ENCODE measurements around the gene PTTG2. TPM values are rescaled to one million over a fixed set of nuclear protein-coding genes. Genes with fewer than 3 reads are reported as not detected.
A peak's percentile ranks its signal among the peaks of the same experiment; 100 is the strongest.

Gene PTTG2
- total RNA-seq, 3 donors from 2014 or later (not counting 1 experiment from before 2014, with no cell fraction given) = 0.82 to 1.5 (median 1.2) TPM

DNA sequence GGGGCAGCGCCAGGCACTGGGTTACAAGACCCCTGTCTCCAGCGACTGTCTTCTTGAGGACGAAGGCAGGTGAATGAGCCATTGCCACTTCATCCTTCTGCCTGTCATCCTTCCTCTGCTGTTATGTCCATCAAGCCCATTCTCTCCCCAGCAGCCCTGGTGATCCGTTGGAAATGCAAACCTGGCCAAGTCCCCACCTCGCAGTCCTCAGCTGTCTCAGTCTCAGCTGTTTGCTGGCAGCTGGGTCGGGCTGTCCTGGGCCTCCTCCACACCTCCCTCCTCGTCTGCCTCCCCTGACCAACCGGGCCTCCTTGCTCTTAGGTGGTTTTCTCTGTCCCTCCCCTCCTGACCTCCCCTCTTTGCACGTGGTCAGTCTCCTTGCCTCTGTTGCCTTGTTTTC lies 38.0 kb downstream of the PTTG2 start:
- TF ChIP-seq, protein P1, sequence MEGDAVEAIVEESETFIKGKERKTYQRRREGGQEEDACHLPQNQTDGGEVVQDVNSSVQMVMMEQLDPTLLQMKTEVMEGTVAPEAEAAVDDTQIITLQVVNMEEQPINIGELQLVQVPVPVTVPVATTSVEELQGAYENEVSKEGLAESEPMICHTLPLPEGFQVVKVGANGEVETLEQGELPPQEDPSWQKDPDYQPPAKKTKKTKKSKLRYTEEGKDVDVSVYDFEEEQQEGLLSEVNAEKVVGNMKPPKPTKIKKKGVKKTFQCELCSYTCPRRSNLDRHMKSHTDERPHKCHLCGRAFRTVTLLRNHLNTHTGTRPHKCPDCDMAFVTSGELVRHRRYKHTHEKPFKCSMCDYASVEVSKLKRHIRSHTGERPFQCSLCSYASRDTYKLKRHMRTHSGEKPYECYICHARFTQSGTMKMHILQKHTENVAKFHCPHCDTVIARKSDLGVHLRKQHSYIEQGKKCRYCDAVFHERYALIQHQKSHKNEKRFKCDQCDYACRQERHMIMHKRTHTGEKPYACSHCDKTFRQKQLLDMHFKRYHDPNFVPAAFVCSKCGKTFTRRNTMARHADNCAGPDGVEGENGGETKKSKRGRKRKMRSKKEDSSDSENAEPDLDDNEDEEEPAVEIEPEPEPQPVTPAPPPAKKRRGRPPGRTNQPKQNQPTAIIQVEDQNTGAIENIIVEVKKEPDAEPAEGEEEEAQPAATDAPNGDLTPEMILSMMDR (IDR thresholded peaks at IDR 0.05) = no peak
- peaks cover 42 to 49% of the 10 kb centered on the region in 2 donors for H3K4me1 Mint-ChIP-seq
- H3K27ac ChIP-seq (ENCODE audit: low read length) = no peak overlapping the region
- no peaks in the 10 kb centered on the region for H3K9me3 Mint-ChIP-seq
- no peaks in the 10 kb centered on the region for H3K9me3 ChIP-seq (ENCODE audit: control insufficient read depth, insufficient read depth, low read length)
- intact Hi-C loops (cut with micrococcal nuclease) = no loop called here
- no peaks in the 10 kb centered on the region for H3K36me3 ChIP-seq (ENCODE audit: control insufficient read depth, insufficient read depth, low read length)
- peak overlapping the region in 1 of 2 donors; percentile 78 for H3K27ac Mint-ChIP-seq
- ATAC-seq (no peak), DNase-seq (no peak)
- H3K36me3 Mint-ChIP-seq = no peaks in the 10 kb centered on the region
- H3K4me3 ChIP-seq (ENCODE audit: low read length) = no peak overlapping the region
- no peaks in the 10 kb centered on the region for H3K27me3 Mint-ChIP-seq (ENCODE audit: low read depth in 2 of 2)
- WGBS (ENCODE audit: insufficient coverage) = 73% methylated on average over 9 of the region's 9 CpGs
- H3K27me3 ChIP-seq (ENCODE audit: control insufficient read depth, insufficient read depth, low read length) = no peaks in the 10 kb centered on the region
- no peak overlapping the region for H3K4me3 Mint-ChIP-seq
- H3K4me1 ChIP-seq (ENCODE audit: control insufficient read depth, insufficient read depth, low read length) = peaks cover 32% of the 10 kb centered on the region

DNA sequence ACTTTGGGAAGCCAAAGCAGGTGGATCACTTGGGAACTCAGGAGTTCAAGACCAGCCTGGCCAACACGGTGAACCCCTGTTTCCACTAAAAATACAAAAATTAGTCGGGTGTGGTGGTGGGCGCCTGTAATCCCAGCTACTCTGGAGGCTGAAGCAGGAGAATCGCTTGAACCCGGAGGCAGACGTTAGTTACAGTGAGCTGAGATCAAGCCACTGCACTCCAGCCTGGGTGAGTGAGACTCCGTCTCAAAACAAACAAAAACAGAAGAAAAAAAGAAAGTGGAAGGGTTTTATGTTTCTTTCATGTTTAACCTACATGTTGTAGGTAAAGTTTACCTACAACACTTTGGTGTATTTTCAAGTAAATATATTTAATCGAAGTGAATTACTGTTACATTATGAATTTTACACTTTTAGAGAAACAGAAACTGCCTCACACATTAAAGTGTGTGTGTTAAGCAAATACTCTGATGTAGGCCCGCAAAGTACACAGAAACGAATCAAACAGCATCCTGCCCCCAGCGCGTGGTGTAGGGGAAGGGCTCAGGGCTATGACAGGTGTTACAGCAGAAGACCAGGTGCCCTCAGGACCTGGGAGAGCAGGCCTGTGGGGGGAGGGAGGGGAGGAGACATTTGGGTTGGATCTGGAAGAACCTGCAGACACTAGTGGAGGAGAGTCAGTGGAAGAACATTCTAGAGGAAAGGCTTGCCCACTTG lies 39.0 kb downstream of the PTTG2 start:
- no peak overlapping the region for H3K27ac ChIP-seq (ENCODE audit: low read length)
- WGBS (ENCODE audit: insufficient coverage) = 76% methylated on average over 10 of the region's 12 CpGs

DNA sequence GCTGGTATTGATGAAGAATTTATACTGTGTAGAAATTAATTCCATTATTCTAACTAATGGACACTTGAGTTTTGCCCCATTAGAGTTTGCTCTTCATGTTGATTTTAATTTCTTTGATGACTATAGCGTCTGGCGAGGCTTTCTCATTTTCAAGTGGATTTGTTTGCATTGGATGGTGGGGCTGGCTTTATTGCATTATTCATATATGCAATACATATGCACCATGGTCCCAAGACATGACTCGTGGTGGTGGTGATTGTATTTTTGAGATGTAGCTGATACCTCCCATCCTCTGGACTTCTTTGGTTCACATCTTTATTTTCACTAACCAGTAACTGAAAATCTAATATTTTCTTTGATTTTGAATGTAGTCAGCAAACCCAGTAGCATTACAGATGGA lies 39.8 kb downstream of the PTTG2 start:
- Mint-ChIP-seq H3K36me3 (no peaks in the 10 kb centered on the region), H3K4me1 (peaks cover 45 to 50% of the 10 kb centered on the region in 2 donors)

More for the DNA sequence above, 39.0 kb downstream of the PTTG2 start:
- Mint-ChIP-seq H3K27me3 (ENCODE audit: low read depth in 2 of 2) (no peaks in the 10 kb centered on the region), H3K4me1 (peaks cover 46 to 51% of the 10 kb centered on the region in 2 donors), H3K36me3 (no peaks in the 10 kb centered on the region), H3K9me3 (no peaks in the 10 kb centered on the region), H3K27ac (peak overlapping the region; percentile 66 to 78), H3K4me3 (peak overlapping the region; percentile 9)
- Histone ChIP-seq H3K36me3 (ENCODE audit: control insufficient read depth, insufficient read depth, low read length) (no peaks in the 10 kb centered on the region), H3K4me3 (ENCODE audit: low read length) (no peak overlapping the region), H3K4me1 (ENCODE audit: control insufficient read depth, insufficient read depth, low read length) (peaks cover 40% of the 10 kb centered on the region), H3K27me3 (ENCODE audit: control insufficient read depth, insufficient read depth, low read length) (no peaks in the 10 kb centered on the region), H3K9me3 (ENCODE audit: control insufficient read depth, insufficient read depth, low read length) (no peaks in the 10 kb centered on the region)
- ATAC-seq = peak in 2 of 3 donors; percentile 12 to 25
- intact Hi-C loops (cut with micrococcal nuclease) = no loop called here
- peak in 1 of 2 donors; percentile 44 for DNase-seq
- TF ChIP-seq, protein P1 (IDR thresholded peaks at IDR 0.05) = no peak

More for the DNA sequence above, 39.8 kb downstream of the PTTG2 start:
- Histone ChIP-seq H3K36me3 (ENCODE audit: control insufficient read depth, insufficient read depth, low read length) (no peaks in the 10 kb centered on the region), H3K27me3 (ENCODE audit: control insufficient read depth, insufficient read depth, low read length) (no peaks in the 10 kb centered on the region), H3K4me3 (ENCODE audit: low read length) (no peak overlapping the region), H3K27ac (ENCODE audit: low read length) (no peak overlapping the region), H3K9me3 (ENCODE audit: control insufficient read depth, insufficient read depth, low read length) (no peaks in the 10 kb centered on the region), H3K4me1 (ENCODE audit: control insufficient read depth, insufficient read depth, low read length) (peaks cover 34% of the 10 kb centered on the region)
- TF ChIP-seq, protein P1 (IDR thresholded peaks at IDR 0.05) = no peak
- Mint-ChIP-seq H3K9me3 (no peaks in the 10 kb centered on the region), H3K27me3 (ENCODE audit: low read depth in 2 of 2) (no peaks in the 10 kb centered on the region), H3K4me3 (no peak overlapping the region), H3K27ac (no peak overlapping the region)
- intact Hi-C loops (cut with micrococcal nuclease) = no loop called here
- ATAC-seq = no peak
- no peak for DNase-seq
- no CpG with 5 or more reads among the region's 3 CpGs for WGBS (ENCODE audit: insufficient coverage)
